GM19467 (cell line): ENCODE results near the gene NFKB1.
"Not testable (repeated sequence)": the region's sequence is repeated elsewhere in the genome, so short reads cannot be mapped to it uniquely, and the experiment has no call there.

Experiments
- ATAC-seq: cut with Tn5 transposase; IDR thresholded peaks from one replicate; pipeline ENCODE4 v1.9.1; 2021; ENCODE audit warnings: mild to moderate bottlenecking, moderate library complexity; ENCODE audit not compliant: unreplicated experiment

NFKB1 gene

GRCh38 chr4:102564399-102565059 is 63.4 kb downstream of the NFKB1 start:
- ATAC-seq = peak; percentile 74

- no peak for ATAC-seq
These were observed 64.5 kb downstream of the NFKB1 start for GRCh38 chr4:102565696-102566095.

GRCh38 chr4:102566426-102566825 is 65.3 kb downstream of the NFKB1 start:
- ATAC-seq = no peak

- no peak for ATAC-seq
These were observed 66.3 kb downstream of the NFKB1 start for GRCh38 chr4:102567427-102567826.

DNA sequence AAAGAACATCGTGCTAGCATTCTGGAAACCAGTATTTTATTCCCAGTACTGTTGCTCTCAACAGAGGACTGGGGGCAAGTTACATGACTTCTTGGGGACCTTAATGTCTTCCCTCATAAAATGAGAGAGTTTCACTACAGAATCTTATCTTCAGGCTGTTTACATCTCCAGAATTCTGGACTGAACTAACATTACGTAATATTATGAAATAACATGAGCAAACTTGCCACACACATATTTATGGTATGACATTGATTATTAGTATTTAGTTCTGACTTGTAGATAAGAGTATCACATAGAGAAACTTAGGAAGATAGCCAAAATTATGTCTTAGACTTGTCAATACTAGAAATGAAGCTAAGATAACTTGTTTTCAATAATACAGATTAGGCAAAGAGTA is 68.0 kb downstream of the NFKB1 start:
- no peak for ATAC-seq

GRCh38 chr4:102570211-102570610 is 69.1 kb downstream of the NFKB1 start:
- not testable (repeated sequence) for ATAC-seq

DNA sequence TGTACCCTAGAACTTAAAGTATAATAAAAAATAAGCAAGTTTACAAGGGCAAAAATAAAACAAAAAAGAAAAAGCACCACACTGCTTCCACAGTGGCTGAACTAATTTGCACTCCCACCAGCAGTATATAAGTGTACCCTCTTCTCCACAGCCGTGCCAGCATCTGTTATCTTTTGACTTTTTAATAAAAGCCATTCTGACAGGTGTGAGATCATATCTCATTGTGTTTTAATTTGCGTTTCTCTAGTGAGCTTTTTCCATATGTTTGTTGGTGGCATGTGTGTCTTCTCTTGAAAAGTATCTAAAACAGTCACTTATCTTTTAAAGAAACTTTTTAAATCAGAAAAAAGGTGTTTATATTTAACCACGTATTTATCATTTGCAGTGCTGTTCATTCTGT is 71.3 kb downstream of the NFKB1 start:
- no peak for ATAC-seq

DNA sequence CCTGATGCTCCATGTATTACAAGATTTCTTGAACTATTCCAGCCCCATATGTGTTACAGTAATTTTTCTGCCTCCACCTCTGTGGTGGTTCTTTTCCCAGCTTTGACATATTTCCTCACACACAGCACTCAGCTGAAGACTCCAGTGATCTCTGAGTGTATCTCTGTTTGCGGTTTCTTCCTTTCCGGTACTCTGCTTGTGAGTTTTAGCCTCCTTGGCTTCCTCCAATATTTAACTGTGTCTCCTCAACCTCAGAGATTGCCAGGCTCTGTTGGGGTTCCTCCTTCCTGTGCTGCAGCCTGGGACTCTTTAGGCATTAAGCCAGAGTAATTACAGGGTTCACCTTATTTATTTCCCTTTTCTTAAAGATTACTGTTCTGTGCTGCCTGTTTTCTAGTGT is 73.2 kb downstream of the NFKB1 start:
- ATAC-seq = no peak

DNA sequence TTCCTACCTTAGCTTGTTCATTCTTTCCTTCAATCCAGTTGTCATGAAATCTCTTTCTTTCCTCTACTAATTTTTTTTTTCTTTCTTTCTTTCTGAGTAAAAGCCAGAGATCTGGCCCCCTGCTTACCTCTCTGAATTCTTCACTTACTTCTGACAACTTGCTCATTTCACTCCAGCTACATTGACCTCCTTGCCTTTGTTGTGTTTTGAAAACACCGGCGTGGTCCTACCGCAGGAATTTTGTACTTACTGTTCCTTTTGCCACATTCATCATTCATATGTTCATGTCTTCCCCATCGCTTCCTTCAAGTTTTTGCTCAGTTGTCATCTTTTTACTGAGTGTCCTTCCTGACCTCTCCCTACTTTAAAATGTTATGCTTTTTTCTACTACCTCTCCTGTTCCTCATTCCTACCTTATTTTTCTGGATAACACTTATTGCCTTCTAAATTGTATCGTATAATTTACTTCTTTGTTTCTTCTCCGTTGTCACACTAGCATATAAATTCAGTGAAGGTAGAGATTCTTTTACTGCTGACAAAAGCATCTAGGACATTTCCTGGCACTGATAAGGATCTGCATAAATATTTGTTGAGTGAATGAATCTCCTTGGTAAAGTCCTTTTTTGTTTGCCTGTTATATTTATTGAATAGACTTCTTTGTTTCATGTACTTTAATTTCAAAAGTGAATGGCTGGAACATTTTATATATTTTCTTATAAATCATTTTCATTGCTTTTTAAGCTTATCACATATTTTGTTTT is 74.4 kb downstream of the NFKB1 start:
- ATAC-seq = no peak

DNA sequence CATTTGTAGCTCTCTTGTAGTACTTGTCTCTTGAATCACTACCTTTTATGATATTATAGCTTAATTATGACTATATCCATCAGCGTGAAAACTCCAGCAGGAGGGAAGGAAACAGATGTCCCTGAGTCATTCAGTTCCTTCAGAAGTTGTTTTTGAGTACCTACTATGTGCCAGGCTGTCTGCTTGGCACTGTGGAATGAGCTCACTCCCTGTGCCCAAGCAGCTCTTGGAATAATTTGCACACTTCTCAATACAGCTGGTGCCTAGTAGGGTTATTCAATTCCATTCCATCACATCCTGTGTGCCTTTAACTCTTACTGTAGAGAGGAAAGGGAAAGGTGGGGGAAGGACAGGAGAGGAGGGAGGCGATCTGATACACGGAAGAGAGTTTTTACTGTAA is 77.1 kb downstream of the NFKB1 start:
- no peak for ATAC-seq

GRCh38 chr4:102578819-102579218 is 77.7 kb downstream of the NFKB1 start:
- no peak for ATAC-seq

- no peak for ATAC-seq
These were observed 78.8 kb downstream of the NFKB1 start for GRCh38 chr4:102579794-102580462.

GRCh38 chr4:102580463-102580842 is 79.3 kb downstream of the NFKB1 start:
- ATAC-seq = no peak

DNA sequence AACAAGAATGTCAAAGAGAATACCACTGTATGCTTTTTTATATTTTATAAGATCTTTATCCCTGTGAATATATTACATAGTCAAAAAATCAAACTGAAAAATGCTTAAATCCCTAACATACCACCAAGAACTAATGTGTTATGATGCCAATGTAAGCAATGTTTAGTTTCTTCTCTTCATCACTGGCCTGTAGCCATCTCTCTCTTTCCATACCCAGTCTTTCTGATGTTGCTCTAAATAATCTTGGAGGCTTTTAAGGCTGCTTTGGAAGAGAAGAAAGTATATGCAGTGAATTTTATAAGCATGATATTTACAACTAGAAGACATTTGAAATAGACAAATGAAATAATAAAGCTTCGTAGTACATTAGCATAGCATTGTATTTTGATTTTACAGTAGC is 82.9 kb downstream of the NFKB1 start:
- no peak for ATAC-seq

GRCh38 chr4:102585329-102585728 is 84.2 kb downstream of the NFKB1 start:
- no peak for ATAC-seq

GRCh38 chr4:102586002-102586643 is 85.0 kb downstream of the NFKB1 start:
- ATAC-seq = no peak

- no peak for ATAC-seq
These were observed 85.5 kb downstream of the NFKB1 start for GRCh38 chr4:102586644-102587021.

DNA sequence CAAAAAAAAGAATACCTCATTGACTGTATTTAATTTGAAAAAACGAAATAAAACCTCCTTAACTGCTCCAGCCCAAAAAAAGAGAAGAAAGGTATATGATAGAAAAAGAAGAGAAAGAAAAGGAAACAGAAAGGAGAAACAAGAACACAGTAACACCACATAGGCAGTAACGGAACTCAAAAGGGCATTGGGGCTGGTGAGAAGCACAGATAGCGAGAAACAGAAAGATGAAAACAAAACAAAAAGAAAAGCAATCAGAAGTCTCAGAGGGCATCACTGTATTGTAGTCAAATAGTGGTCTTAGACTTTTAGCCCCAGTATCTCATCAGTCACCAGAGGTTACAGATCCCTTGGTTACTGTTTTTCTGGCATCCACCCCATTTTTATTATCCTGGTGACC is 88.6 kb downstream of the NFKB1 start:
- no peak for ATAC-seq

DNA sequence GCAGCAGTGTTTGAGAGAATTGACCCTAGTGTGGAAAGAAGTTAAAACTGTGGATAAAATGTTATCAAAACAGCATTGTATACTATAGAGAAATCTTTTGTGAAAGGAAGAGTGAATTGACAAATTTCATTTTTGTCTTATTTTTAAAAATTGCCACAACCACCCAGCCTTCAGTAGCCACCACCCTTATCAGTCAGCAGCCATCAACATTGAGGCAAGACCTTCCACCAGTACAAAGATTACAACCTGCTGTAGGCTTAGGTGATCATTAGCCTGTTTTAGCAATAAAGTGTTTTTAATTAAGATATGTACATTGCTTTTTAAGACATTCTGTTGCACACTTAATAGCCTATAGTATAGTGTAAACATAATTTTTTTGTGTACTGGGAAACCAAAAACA is 91.1 kb downstream of the NFKB1 start:
- no peak for ATAC-seq

DNA sequence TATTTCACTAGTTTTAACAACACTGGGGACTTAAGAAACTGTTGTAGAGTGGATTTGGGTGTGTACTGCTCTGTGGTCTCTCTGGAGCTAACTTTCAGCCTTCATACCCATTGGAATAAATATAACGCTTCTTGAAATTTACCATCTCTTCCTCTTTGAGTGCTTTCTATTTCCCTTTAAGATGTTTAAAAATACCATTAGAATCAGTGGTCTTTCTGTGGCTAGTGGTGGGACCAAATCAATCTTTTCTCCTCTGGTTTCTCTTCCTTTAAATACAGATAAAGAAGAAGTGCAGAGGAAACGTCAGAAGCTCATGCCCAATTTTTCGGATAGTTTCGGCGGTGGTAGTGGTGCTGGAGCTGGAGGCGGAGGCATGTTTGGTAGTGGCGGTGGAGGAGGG is 92.0 kb downstream of the NFKB1 start:
- no peak for ATAC-seq

GRCh38 chr4:102594000-102594399 is 92.8 kb downstream of the NFKB1 start:
- ATAC-seq = no peak

GRCh38 chr4:102596532-102596931 is 95.4 kb downstream of the NFKB1 start:
- no peak for ATAC-seq
